Sigmoid colon (tissue), 3 donors: ENCODE measurements around the gene BPNT1.

ENCODE experiments used
- POLR2A ChIP-seq, 2 donors: fragments of 450-650 bp; IDR thresholded peaks; one replicate each; pipeline ENCODE4 v1.6.1; 2016; ENCODE audit warnings: antibody characterized with exemption in 2 of 2, mild to moderate bottlenecking in 2 of 2, moderate library complexity in 2 of 2
- TF ChIP-seq, protein P1 (sequence below), 4 experiments: fragments of 450-650 bp in 3 of 4; fragments of 200-600 bp in 1 of 4; IDR thresholded peaks; one replicate each; pipeline ENCODE4 v1.5.1; 2016 to 2019; ENCODE audit warnings: antibody characterized with exemption in 4 of 4, mild to moderate bottlenecking in 3 of 4, moderate library complexity in 2 of 4

- TF ChIP-seq POLR2A (IDR thresholded peaks at IDR 0.05) = no peak
- TF ChIP-seq, protein P1, sequence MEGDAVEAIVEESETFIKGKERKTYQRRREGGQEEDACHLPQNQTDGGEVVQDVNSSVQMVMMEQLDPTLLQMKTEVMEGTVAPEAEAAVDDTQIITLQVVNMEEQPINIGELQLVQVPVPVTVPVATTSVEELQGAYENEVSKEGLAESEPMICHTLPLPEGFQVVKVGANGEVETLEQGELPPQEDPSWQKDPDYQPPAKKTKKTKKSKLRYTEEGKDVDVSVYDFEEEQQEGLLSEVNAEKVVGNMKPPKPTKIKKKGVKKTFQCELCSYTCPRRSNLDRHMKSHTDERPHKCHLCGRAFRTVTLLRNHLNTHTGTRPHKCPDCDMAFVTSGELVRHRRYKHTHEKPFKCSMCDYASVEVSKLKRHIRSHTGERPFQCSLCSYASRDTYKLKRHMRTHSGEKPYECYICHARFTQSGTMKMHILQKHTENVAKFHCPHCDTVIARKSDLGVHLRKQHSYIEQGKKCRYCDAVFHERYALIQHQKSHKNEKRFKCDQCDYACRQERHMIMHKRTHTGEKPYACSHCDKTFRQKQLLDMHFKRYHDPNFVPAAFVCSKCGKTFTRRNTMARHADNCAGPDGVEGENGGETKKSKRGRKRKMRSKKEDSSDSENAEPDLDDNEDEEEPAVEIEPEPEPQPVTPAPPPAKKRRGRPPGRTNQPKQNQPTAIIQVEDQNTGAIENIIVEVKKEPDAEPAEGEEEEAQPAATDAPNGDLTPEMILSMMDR (IDR thresholded peaks at IDR 0.05) = no peak
Measured at GRCh38 chr1:220032911-220033310, 56.7 kb downstream of the BPNT1 start.
